ENCODE results near the gene NCOA6. TPM values are rescaled to one million over a fixed set of nuclear protein-coding genes. Genes with fewer than 3 reads are reported as not detected.

Gene NCOA6
- total RNA-seq (2012; rRNA removed) (3.6 and 3.9 TPM in 2 replicates), polyA plus RNA-seq (2012; rRNA removed) (13.1 and 14.4 TPM in 2 replicates), Bru-seq, nascent RNA (percentile 88 among the genes with signal in this experiment), BruChase-seq, experiment 1, labeled RNA remaining after a 6-hour chase (percentile 90 among the genes with signal in this experiment), BruChase-seq, experiment 2, labeled RNA remaining after a 2-hour chase (percentile 86 among the genes with signal in this experiment)
- polyA plus RNA-seq (2012; cell fraction: cytosol; rRNA removed), result 5.7 and 7.9 TPM in 2 replicates
- 15.2 and 22.9 TPM in 2 replicates for polyA plus RNA-seq (2012; cell fraction: nucleus; rRNA removed; ENCODE audit: low replicate concordance)
- long read RNA-seq, partial matches to known transcripts, result 5 of 14 reads
- long read RNA-seq, other reads (novel, unspliced or antisense), result 9 of 14 reads

DNA sequence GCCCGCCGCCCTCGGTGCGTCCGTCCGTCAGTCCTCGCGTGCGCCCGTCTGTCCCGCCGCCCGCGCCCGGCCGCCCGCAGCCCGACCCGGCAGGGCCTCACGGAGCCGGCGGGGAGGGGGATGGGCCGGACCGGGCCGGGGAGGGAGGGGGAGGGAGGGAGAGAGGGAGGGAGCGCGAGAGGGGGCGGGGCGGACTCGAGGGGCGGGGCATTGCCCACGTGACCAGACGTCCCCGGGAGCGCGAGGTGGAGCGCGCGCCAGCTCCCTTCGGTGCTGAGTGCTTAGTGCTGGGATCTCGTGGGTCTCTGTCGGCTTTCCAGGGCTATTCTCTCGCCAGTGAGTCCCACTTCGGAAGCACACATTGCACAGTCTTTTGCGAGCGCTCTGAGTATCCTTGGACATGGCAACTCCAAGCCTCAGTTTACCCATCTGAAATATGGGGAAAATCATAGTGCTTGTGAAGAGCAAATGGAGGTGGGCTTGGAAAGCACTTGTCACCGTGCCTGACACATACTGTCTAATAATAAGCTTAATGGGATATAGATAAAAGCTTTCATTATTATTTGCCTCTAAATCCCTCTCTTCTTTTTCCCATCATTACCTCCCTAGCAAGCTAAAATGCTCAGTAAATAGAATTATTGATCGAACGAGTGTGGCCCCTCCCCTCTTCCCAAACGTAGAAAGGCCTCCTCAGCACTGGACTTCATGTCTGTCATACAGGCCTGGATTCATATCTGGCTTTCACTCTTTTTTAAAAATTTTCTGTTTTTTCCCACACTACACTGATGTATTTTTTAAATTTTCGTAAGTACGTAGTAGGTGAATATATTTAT lies at the start of gene NCOA6:
Gene NCOA6 (minus strand): TSS at position 122 of the 833 bp plus-strand sequence. CDS start 43,296 bp downstream, outside the sequence.
- Histone ChIP-seq H2AK5ac (ENCODE audit: low read depth, low read length) (peak within 1 kb of the TSS; percentile 91), H3K4ac (ENCODE audit: low read depth, low read length) (peak within 1 kb of the TSS; percentile 98), H4K91ac (ENCODE audit: insufficient read depth, low read depth, low read length) (peak within 1 kb of the TSS; percentile 93), H4K5ac (ENCODE audit: low read depth, low read length) (peak within 1 kb of the TSS; percentile 81), H3K4me1 (ENCODE audit: control insufficient read depth, insufficient read depth, low read length) (no peaks in the 10 kb centered on the region; the same call in none of the 2 replicates), H3K9me1 (ENCODE audit: insufficient read depth, low read length) (peaks cover 17% of the 10 kb centered on the region), H2BK5ac (ENCODE audit: low read depth, low read length, poor library complexity, severe bottlenecking) (peak within 1 kb of the TSS; percentile 81), H3K36me3 (ENCODE audit: control insufficient read depth, insufficient read depth, low read length) (no peaks in the 10 kb centered on the region), H3K27ac (ENCODE audit: insufficient read depth, low read length) (peak within 1 kb of the TSS; percentile 70), H3K27me3 (ENCODE audit: control insufficient read depth, insufficient read depth, low read length) (no peaks in the 10 kb centered on the region; the same call in none of the 2 replicates), H2BK20ac (ENCODE audit: low read depth, low read length) (no peak within 1 kb of the TSS), H2BK120ac (ENCODE audit: low read depth, low read length) (peak within 1 kb of the TSS; percentile 78; the same call in 1 of the 2 replicates), H3K4me2 (ENCODE audit: low read depth, low read length) (peak within 1 kb of the TSS; percentile 88), H3K18ac (ENCODE audit: low read depth, low read length) (peak within 1 kb of the TSS; percentile 43), H2BK15ac (ENCODE audit: low read depth, low read length) (no peak within 1 kb of the TSS; the same call in 2 of the 3 replicates), H3K9ac (ENCODE audit: low read depth, low read length) (peak within 1 kb of the TSS; percentile 69), H4K8ac (ENCODE audit: low read depth in 2 of 2, low read length in 2 of 2) (peak within 1 kb of the TSS; percentile 72 to 98), H3K56ac (ENCODE audit: extremely low read depth, insufficient read depth, low read length) (peak within 1 kb of the TSS; percentile 73), H3K4me3 (ENCODE audit: insufficient read depth, low read depth, low read length) (peak within 1 kb of the TSS; percentile 70), H4K20me1 (ENCODE audit: insufficient read depth, low read length) (peaks cover 31% of the 10 kb centered on the region), H3K23ac (ENCODE audit: low read depth, low read length) (peak within 1 kb of the TSS; percentile 95), H3K9me3 (ENCODE audit: control insufficient read depth, insufficient read depth, low read length) (no peaks in the 10 kb centered on the region), H3K79me1 (ENCODE audit: low read depth in 1 of 2, low read length in 2 of 2) (peaks cover 17 to 44% of the 10 kb centered on the region in 2 experiments; a peak in 3 of 4 replicates), H2AK9ac (replicated peaks; ENCODE audit: low read depth, low read length, poor library complexity) (peak within 1 kb of the TSS; percentile 98), H2AFZ (replicated peaks; ENCODE audit: low read length, poor library complexity) (peak within 1 kb of the TSS; percentile 99), H3K14ac (replicated peaks; ENCODE audit: low read depth, low read length) (peak within 1 kb of the TSS; percentile 98)
- in situ Hi-C loops (cut with MboI; ENCODE audit: low sequenced_read_pairs) (loop anchor here (25.0 kb wide), 1 partner anchor 612 kb away; the partner anchor contains the start of gene GDF5), dilution Hi-C loops (cut with HindIII; ENCODE audit: low sequenced_read_pairs, unreplicated experiment) (no loop called here), intact Hi-C loops (cut with micrococcal nuclease) (no loop called here)
- 0% methylated on average over 6 of the region's 52 CpGs; no CpG with 5 or more reads in 1 of the 2 experiments for WGBS, 2 experiments (ENCODE audit: extremely low coverage in 2 of 2, insufficient read length in 1 of 2)
- TF ChIP-seq USF2 (IDR thresholded peaks at IDR 0.05; ENCODE audit: low read depth, low read length) (peak; percentile 92), CEBPB (IDR thresholded peaks at IDR 0.05; ENCODE audit: low read depth, low read length) (no peak), MAZ (IDR thresholded peaks at IDR 0.05; ENCODE audit: borderline replicate concordance, low read depth, low read length) (peak; percentile 5; the same call in 1 of the 2 replicates)
- DNase-seq (peak; percentile 74), ATAC-seq (ENCODE audit: low read depth) (peak; percentile 85)
- ChIA-PET CTCF (interaction anchor here (0.6 to 0.7 kb wide), 2 partner anchors 97 to 320 kb away, joined by 3 read pairs; no protein-coding TSS in a partner anchor), POLR2A (ENCODE audit: unreplicated experiment) (interaction anchor here (0.6 kb wide), 1 partner anchor 140 kb away, joined by 3 read pairs; no protein-coding TSS in a partner anchor)
- BruUV-seq (replicated peaks), result no TSS peak
